Smooth muscle cell (in vitro differentiated cells): ENCODE results near the gene LIG1. TPM values are rescaled to one million over a fixed set of nuclear protein-coding genes. Genes with fewer than 3 reads are reported as not detected.

Experiments
- DNase-seq: peaks from one replicate; lab custom pipeline; 2025; ENCODE audit not compliant: unreplicated experiment; lab: John Stamatoyannopoulos, UW
- H2AFZ ChIP-seq: fragments of 200-600 bp; sonication (generic); 2 replicates; pipeline ENCODE4 v1.6.0; 2016; ENCODE audit warnings: antibody characterized with exemption, low read depth, mild to moderate bottlenecking
- H3F3A ChIP-seq: fragments of 200-600 bp; sonication (generic); 2 replicates; pipeline ENCODE4 v1.6.0; 2017; ENCODE audit warnings: antibody characterized with exemption, low read depth
- H3K27ac ChIP-seq: fragments of 200-600 bp; sonication (generic); 2 replicates; pipeline ENCODE4 v1.5.1; 2016; ENCODE audit warnings: low read depth, mild to moderate bottlenecking
- H3K27me3 ChIP-seq: fragments of 200-600 bp; sonication (generic); 2 replicates; pipeline ENCODE4 v1.6.1; 2016; ENCODE audit warnings: low read depth, mild to moderate bottlenecking
- H3K36me3 ChIP-seq: fragments of 200-600 bp; sonication (generic); 2 replicates; pipeline ENCODE4 v1.5.1; 2016; ENCODE audit warnings: low read depth
- H3K4me1 ChIP-seq: fragments of 200-600 bp; sonication (generic); 2 replicates; pipeline ENCODE4 v1.5.1; 2016; ENCODE audit warnings: low read depth
- H3K4me2 ChIP-seq: fragments of 200-600 bp; sonication (generic); 2 replicates; pipeline ENCODE4 v1.6.0; 2016; ENCODE audit warnings: mild to moderate bottlenecking
- H3K4me3 ChIP-seq: fragments of 200-600 bp; sonication (generic); 2 replicates; pipeline ENCODE4 v1.5.1; 2016; ENCODE audit warnings: mild to moderate bottlenecking
- H3K79me2 ChIP-seq: fragments of 200-600 bp; sonication (generic); 2 replicates; pipeline ENCODE4 v1.6.0; 2016; ENCODE audit warnings: low read depth, mild to moderate bottlenecking
- H3K9ac ChIP-seq: fragments of 200-600 bp; sonication (generic); 2 replicates; pipeline ENCODE4 v1.6.0; 2016; ENCODE audit warnings: low read depth
- H3K9me3 ChIP-seq: fragments of 200-600 bp; sonication (generic); replicated peaks from 2 replicates; pipeline ENCODE4 v1.5.1; 2016; ENCODE audit warnings: low read depth
- H4K20me1 ChIP-seq: fragments of 200-600 bp; sonication (generic); 2 replicates; pipeline ENCODE4 v1.6.0; 2016; ENCODE audit warnings: low read depth
- CTCF ChIP-seq: fragments of 200-600 bp; sonication (generic); IDR thresholded peaks from 2 replicates; pipeline ENCODE4 v1.5.1; 2017; ENCODE audit warnings: borderline replicate concordance, mild to moderate bottlenecking, antibody characterized with exemption; ENCODE audit not compliant: insufficient read depth, poor library complexity, severe bottlenecking
- WGBS: methylation state at CpG from one replicate; pipeline ENCODE4 v1.1.7; 2016; ENCODE audit warnings: low lambda C conversion rate; 5-methylcytosine and 5-hydroxymethylcytosine counted together
- polyA plus RNA-seq: library from polyadenylated mRNA; unstranded; fragments of >200 nt; fragmentation: Nextera tagmentation; extraction: Ambion mirVana; gene quantifications from 2 replicates; pipeline ENCODE4 v1.2.1, GENCODE V29; 2016
- total RNA-seq: library from RNA; depleted of rRNA; stranded (reverse); fragments of >200 nt; gene quantifications from 2 replicates; pipeline ENCODE4 v1.2.3, GENCODE V29; 2014

The LIG1 gene
- total and polyA plus RNA-seq, 2 experiments from 2014 or later: 16.5 to 26.1 TPM

- Histone ChIP-seq H3K4me1 (no peaks in the 10 kb centered on the region), H3K4me2 (no peak overlapping the region), H4K20me1 (no peaks in the 10 kb centered on the region), H3K9ac (no peak overlapping the region), H3F3A (no peaks in the 10 kb centered on the region), H3K79me2 (no peaks in the 10 kb centered on the region), H3K27ac (no peak overlapping the region), H3K27me3 (no peaks in the 10 kb centered on the region), H3K9me3 (no peaks in the 10 kb centered on the region), H3K36me3 (no peaks in the 10 kb centered on the region), H3K4me3 (no peak overlapping the region), H2AFZ (no peak overlapping the region)
- no peak for DNase-seq
- 90% methylated on average over 14 of the region's 14 CpGs for WGBS
- TF ChIP-seq CTCF: no peak
Observed at GRCh38 chr19:48122421-48122820, 47.7 kb downstream of the LIG1 start.

GRCh38 chr19:48121909-48122371 lies 48.2 kb downstream of the LIG1 start:
- Histone ChIP-seq H3K27ac (no peak overlapping the region), H3K27me3 (no peaks in the 10 kb centered on the region), H4K20me1 (no peaks in the 10 kb centered on the region), H3K9ac (no peak overlapping the region), H3K9me3 (no peaks in the 10 kb centered on the region), H3F3A (no peaks in the 10 kb centered on the region), H2AFZ (no peak overlapping the region), H3K4me1 (no peaks in the 10 kb centered on the region), H3K4me3 (no peak overlapping the region), H3K4me2 (no peak overlapping the region), H3K79me2 (no peaks in the 10 kb centered on the region), H3K36me3 (no peaks in the 10 kb centered on the region)
- WGBS: 74% methylated on average over 10 of the region's 10 CpGs
- no peak for TF ChIP-seq CTCF
- DNase-seq: no peak

- no peak overlapping the region for H3K4me2 ChIP-seq
- H3K79me2 ChIP-seq: no peaks in the 10 kb centered on the region
- TF ChIP-seq CTCF: no peak
- H2AFZ ChIP-seq: no peak overlapping the region
- no peak for DNase-seq
- H3F3A ChIP-seq: no peaks in the 10 kb centered on the region
- no peaks in the 10 kb centered on the region for H3K4me1 ChIP-seq
- no peak overlapping the region for H3K4me3 ChIP-seq
- WGBS: 93% methylated on average over 14 of the region's 14 CpGs
- no peak overlapping the region for H3K9ac ChIP-seq
- no peak overlapping the region for H3K27ac ChIP-seq
- no peaks in the 10 kb centered on the region for H3K27me3 ChIP-seq
- H4K20me1 ChIP-seq: no peaks in the 10 kb centered on the region
- H3K36me3 ChIP-seq: no peaks in the 10 kb centered on the region
- H3K9me3 ChIP-seq: no peaks in the 10 kb centered on the region
Observed at GRCh38 chr19:48121066-48121465, 49.1 kb downstream of the LIG1 start.

- no peak for TF ChIP-seq CTCF
- H3K4me2 ChIP-seq: no peak overlapping the region
- no peaks in the 10 kb centered on the region for H4K20me1 ChIP-seq
- H3F3A ChIP-seq: no peaks in the 10 kb centered on the region
- no peak overlapping the region for H3K27ac ChIP-seq
- H3K4me3 ChIP-seq: no peak overlapping the region
- WGBS: 95% methylated on average over 2 of the region's 2 CpGs
- no peaks in the 10 kb centered on the region for H3K9me3 ChIP-seq
- no peaks in the 10 kb centered on the region for H3K4me1 ChIP-seq
- no peaks in the 10 kb centered on the region for H3K27me3 ChIP-seq
- DNase-seq: no peak
- H3K79me2 ChIP-seq: no peaks in the 10 kb centered on the region
- H2AFZ ChIP-seq: no peak overlapping the region
- no peaks in the 10 kb centered on the region for H3K36me3 ChIP-seq
- no peak overlapping the region for H3K9ac ChIP-seq
Observed at GRCh38 chr19:48120505-48120904, 49.6 kb downstream of the LIG1 start.
